Esophagus muscularis mucosa (tissue), 3 donors: ENCODE measurements around the gene OFD1.

Experiments used
- CTCF ChIP-seq, 3 experiments: fragments of 200-600 bp in 2 of 3; fragments of 450-650 bp in 1 of 3; sonication (generic) in 2 of 3; IDR thresholded peaks; one replicate each; pipeline ENCODE4 v1.5.1; 2017 to 2019; ENCODE audit warnings: antibody characterized with exemption in 3 of 3, mild to moderate bottlenecking in 2 of 3, moderate library complexity in 1 of 3
- EP300 ChIP-seq: sonication (generic); formaldehyde crosslinking; IDR thresholded peaks from one replicate; pipeline ENCODE4 v1.6.1; 2017; ENCODE audit warnings: antibody characterized with exemption

DNA sequence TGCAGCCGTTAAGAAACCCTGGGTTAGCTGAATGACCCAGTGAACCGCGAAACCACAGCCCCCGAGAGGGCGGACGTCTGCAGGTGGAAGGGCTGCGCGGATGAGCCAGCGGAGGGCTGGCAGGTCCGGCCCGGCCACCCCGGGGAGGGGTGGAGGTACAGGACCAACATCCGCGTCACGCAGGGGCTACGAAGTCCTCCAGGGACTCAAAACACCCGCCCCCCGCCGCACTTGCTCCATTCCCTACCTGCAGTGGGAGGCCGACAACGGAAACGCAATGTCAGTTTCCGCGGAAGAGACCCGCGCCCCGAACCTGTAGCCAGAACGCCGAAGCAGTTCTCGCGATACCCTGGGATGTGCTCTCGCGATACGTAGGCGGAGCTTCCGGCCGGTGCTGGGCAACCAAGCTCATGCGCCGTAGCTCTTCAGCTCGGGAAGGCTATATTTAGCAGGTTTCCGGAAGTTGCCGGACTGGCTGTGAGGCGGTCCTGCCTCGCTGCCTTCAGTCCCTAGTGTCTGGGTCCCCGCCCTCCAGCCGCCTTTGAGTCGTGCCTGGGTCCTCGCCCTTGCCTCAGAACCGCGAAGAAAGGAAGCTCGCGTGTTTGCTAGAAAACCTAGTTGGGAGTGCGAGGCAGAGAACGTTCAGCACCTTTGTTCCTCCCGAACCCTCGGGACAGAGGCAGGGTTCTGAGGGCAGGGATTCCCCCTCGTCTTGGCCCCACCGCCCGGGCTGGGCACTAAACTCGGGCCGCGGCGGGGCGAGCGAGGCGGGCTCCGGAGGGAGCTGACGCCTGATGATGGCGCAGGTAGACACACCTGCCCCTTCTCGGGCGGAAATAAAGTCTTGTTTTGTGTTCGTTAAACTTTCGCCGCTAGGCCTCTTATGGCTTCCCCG, at the start of gene OFD1, which contains the start of gene TRAPPC2:
- no peak for TF ChIP-seq CTCF (IDR thresholded peaks at IDR 0.05)
- no peak for TF ChIP-seq EP300
